Activated CD4-positive, alpha-beta T cell treated with anti-CD3 and anti-CD28 coated beads, Interleukin-2, amount 10 ng/mL, durations not matched to agents 24 days and 14 days (primary cell): ENCODE measurements around the gene IL15. TPM values are rescaled to one million over a fixed set of nuclear protein-coding genes. Genes with fewer than 3 reads are reported as not detected.
A peak's percentile ranks its signal among the peaks of the same experiment; 100 is the strongest.

Experiments
- DNase-seq: peaks from one replicate; pipeline ENCODE4 v3.0.0; 2022
- H3K27ac Mint-ChIP-seq: one replicate; pipeline ENCODE4 v1.8.0; 2022; ENCODE audit warnings: mild to moderate bottlenecking, mixed read lengths
- H3K27me3 Mint-ChIP-seq: one replicate; pipeline ENCODE4 v1.8.0; 2022; ENCODE audit warnings: mixed read lengths
- H3K36me3 Mint-ChIP-seq: one replicate; pipeline ENCODE4 v1.8.0; 2022; ENCODE audit warnings: low read depth, mild to moderate bottlenecking, mixed read lengths
- H3K4me1 Mint-ChIP-seq: one replicate; pipeline ENCODE4 v1.8.0; 2021; ENCODE audit warnings: mixed read lengths
- H3K4me3 Mint-ChIP-seq: one replicate; pipeline ENCODE4 v1.8.0; 2022; ENCODE audit warnings: mild to moderate bottlenecking, moderate library complexity, mixed read lengths
- H3K9me3 Mint-ChIP-seq: one replicate; pipeline ENCODE4 v1.8.0; 2021; ENCODE audit warnings: mixed read lengths
- intact Hi-C: fragments of 100-400 bp; cut with micrococcal nuclease; formaldehyde crosslinking; loops from one replicate; pipeline ENCODE4 v1.15.1; 2023
- total RNA-seq: library from RNA; stranded (reverse); gene quantifications from 2 replicates; pipeline ENCODE4 v1.2.3, GENCODE V29; 2022

IL15 gene
- total RNA-seq, 1 donor from 2014 or later, result 0.86 TPM

DNA sequence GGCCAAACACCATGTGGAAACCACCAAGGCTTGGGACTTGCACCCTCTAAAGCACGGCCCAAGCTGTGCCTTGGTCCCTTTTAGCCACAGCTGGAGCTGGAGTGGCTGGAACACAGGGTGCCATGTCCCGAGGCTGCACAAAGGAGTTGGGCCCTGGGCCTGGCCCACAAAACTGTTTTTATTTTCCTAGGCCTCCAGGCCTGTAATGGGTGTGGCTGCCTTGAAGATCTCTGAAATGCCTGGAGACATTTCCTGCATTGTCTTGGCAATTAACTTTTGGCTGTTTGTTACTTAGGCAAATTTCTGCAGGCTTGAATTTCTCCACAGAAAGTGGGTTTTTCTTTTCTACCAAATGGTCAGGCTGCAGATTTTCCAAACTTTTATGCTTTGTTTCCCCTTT, 55.7 kb downstream of the IL15 start:
- DNase-seq, result no peak
- Mint-ChIP-seq H3K4me1 (no peaks in the 10 kb centered on the region), H3K36me3 (no peaks in the 10 kb centered on the region), H3K27me3 (no peaks in the 10 kb centered on the region), H3K27ac (no peak overlapping the region), H3K4me3 (no peak overlapping the region), H3K9me3 (no peaks in the 10 kb centered on the region)
- intact Hi-C loops, result no loop called here

DNA sequence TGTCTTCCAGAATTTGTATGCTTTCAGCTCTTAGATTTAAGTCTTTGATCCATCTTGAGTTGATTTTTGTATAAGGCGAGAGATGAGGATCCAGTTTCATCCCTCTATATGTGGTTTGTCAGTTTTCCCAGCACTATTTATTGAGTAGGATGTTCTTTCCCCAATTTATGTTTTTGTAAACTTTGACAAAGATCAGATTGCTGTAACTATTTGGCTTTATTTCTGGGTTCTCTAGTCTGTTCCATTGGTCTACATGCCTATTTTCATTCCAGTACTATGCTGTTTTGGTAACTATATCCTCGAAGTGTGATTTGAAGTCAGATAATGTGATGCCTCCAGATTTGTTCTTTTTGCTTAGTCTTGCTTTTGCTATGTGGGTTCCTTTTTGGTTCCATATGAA, 60.7 kb downstream of the IL15 start:
- no peak overlapping the region for H3K4me3 Mint-ChIP-seq
- peaks cover 4% of the 10 kb centered on the region for H3K27me3 Mint-ChIP-seq
- no peak overlapping the region for H3K27ac Mint-ChIP-seq
- DNase-seq, result no peak
- H3K4me1 Mint-ChIP-seq, result no peaks in the 10 kb centered on the region
- intact Hi-C loops, result no loop called here
- no peaks in the 10 kb centered on the region for H3K9me3 Mint-ChIP-seq
- H3K36me3 Mint-ChIP-seq, result no peaks in the 10 kb centered on the region

DNA sequence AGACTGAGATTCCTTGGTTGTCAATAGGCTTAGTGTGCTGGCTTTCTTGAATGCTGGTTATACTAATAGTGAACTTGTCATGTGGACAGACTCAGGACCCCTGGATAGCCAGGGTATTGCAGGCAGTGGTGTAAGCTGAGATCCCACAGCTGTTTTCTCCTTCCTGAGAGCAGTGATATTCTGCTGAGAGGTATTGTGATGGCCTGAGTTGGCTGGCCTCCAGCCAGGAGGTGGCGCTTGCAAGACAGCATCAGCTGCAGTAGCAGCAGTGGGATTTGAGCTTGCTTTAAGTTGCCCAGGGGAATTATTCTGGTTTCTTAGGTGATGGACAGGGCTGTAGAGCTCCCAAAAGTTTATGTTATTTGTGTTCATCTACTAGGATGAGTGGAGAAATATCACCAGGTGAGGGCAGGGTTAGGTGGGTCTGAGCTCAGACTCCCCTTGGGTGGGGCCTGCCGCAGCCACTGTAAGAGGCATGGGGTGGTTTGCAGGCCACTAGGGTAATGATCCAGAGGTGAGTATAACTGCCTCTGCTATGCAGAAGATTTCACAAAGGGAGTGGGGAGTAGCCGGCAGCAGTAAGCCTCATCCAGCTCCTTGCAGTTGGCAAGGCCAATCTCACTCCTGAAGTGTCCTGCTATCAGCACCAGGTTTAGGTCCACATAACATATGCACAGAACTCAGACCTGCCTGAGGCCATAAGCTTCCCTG, 66.2 kb downstream of the IL15 start:
- no peak overlapping the region for H3K4me3 Mint-ChIP-seq
- H3K4me1 Mint-ChIP-seq, result peaks cover 5% of the 10 kb centered on the region
- H3K36me3 Mint-ChIP-seq, result no peaks in the 10 kb centered on the region
- intact Hi-C loops, result no loop called here
- no peaks in the 10 kb centered on the region for H3K9me3 Mint-ChIP-seq
- H3K27ac Mint-ChIP-seq, result no peak overlapping the region
- peaks cover 4% of the 10 kb centered on the region for H3K27me3 Mint-ChIP-seq
- peak; percentile 62 for DNase-seq

DNA sequence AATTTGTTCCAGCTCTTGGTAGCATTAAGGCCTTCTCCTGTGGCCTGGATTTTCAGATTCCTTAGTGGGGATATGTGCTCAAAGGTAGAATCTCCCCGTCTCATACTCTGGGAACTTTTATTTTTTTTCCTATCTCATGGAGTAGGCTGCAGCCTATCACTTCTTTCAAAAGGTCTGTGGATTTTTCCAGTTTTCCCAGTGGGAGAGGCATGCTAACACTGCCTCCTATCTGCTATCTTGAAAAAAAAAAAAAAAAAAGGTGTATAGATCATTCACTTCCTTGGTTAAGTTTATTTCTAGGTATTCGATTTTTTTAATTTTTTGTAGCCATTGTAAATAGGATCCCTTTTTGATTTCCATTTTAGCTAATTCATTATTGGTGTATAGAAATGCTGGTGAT, 67.1 kb downstream of the IL15 start:
- no peak for DNase-seq
- peaks cover 4% of the 10 kb centered on the region for H3K27me3 Mint-ChIP-seq
- no peaks in the 10 kb centered on the region for H3K36me3 Mint-ChIP-seq
- no peak overlapping the region for H3K4me3 Mint-ChIP-seq
- intact Hi-C loops, result no loop called here
- H3K27ac Mint-ChIP-seq, result no peak overlapping the region
- peaks cover 5% of the 10 kb centered on the region for H3K4me1 Mint-ChIP-seq
- H3K9me3 Mint-ChIP-seq, result no peaks in the 10 kb centered on the region

DNA sequence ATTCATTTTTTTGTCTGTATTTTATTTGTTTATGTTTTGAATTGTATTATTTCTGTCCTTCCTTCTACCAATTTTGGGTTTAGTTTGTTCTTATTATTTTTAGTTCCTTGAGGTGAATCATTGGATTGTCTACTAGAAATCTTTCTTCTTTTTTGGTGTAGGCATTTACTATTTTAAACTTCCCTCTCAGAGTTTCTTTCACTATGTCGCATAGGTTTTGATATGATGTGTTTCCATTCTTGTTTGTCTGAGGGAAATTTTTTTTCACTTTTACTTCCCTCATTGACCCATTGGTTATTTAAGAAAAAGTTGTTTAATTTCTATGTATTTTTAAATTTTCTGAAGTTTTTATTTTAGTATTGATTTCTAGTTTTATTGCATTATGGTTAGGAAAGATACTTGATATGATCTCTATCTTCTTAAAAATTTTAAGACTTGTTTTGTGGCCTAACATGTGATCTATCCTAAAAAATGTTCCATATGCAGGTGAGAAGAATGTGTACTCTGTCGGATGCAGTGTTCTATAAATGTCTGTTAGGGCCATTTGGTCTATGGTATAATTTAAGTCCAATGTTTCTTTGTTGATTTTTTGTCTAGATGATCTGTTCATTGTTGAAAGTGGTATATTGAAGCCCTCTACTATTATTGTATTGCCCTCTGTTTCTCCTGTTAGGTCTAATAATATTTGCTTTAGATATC, 68.8 kb downstream of the IL15 start:
- no peak overlapping the region for H3K4me3 Mint-ChIP-seq
- H3K4me1 Mint-ChIP-seq, result peaks cover 5% of the 10 kb centered on the region
- peaks cover 4% of the 10 kb centered on the region for H3K27me3 Mint-ChIP-seq
- H3K9me3 Mint-ChIP-seq, result no peaks in the 10 kb centered on the region
- intact Hi-C loops, result no loop called here
- H3K27ac Mint-ChIP-seq, result no peak overlapping the region
- no peak for DNase-seq
- no peaks in the 10 kb centered on the region for H3K36me3 Mint-ChIP-seq

DNA sequence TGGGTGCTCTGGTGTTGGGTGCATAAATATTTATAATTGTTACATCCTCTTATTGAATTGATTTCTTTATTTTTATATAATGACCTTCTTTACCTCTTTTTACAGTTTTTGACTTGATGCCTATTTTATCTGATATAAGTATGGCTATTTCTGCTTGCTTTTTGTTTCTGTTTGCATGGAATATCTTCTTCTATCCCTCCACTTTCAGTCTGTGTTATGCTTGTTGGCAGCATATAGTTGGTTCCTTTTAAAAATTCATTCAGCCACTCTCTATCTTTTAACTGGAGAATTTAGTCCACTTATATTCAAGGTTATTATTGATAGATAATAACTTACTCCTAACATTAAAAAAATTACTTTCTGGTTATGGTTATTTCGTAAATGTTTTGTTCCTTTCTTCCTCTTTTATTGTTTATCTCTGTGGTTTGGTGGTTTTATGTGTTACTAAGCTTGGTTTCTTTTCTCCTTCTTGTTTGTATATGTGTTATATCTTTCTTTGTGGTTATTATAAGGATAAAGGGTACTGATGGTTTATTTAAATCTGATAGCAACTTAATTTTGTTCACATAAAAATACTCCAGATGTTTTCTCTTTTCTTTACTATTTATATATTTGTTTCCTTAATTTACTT, 69.5 kb downstream of the IL15 start:
- Mint-ChIP-seq H3K4me1 (peaks cover 5% of the 10 kb centered on the region), H3K36me3 (no peaks in the 10 kb centered on the region), H3K4me3 (no peak overlapping the region), H3K27me3 (no peaks in the 10 kb centered on the region), H3K27ac (no peak overlapping the region), H3K9me3 (no peaks in the 10 kb centered on the region)
- DNase-seq, result no peak
- intact Hi-C loops, result no loop called here

DNA sequence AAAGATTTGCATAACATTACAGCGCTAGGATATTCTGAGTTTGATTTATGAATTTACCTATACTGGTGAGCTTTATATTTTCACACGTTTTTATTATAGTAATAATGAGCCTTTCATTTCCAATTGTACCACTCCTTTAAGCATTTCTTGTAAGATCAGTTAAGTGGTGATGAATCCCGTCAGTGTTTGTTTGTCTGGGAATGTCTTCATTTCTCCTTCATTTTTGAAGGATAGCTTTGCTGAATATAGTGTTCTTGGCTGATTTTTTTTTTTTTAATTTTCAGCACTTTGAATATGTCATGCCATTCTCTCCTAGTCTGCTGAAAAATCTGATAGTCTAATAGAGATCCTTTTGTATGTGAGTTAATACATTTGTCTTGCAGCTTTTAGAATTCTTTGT, 70.1 kb downstream of the IL15 start:
- Mint-ChIP-seq H3K36me3 (no peaks in the 10 kb centered on the region), H3K27me3 (no peaks in the 10 kb centered on the region), H3K27ac (no peak overlapping the region), H3K4me1 (peaks cover 5% of the 10 kb centered on the region), H3K9me3 (no peaks in the 10 kb centered on the region), H3K4me3 (no peak overlapping the region)
- no peak for DNase-seq
- intact Hi-C loops, result no loop called here

DNA sequence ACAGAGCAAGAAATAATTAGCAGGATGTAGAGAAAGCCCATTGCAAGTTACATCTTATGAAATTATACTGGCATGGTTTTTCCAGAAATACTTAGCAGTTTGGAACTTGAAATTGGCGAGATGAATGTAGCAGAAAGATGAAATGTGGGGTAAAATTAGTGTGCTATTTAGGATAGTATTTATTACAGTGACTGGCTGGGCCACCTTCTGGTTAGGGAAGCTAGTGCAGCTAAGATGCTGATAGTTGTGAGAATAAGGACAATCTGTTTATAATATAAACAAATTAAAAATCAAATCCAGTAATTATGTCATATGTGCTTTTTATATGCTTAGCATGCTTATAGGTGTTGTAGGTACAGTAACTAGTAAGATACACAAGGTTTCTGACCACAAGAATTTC, 74.8 kb downstream of the IL15 start:
- H3K27me3 Mint-ChIP-seq, result no peaks in the 10 kb centered on the region
- no peak for DNase-seq

DNA sequence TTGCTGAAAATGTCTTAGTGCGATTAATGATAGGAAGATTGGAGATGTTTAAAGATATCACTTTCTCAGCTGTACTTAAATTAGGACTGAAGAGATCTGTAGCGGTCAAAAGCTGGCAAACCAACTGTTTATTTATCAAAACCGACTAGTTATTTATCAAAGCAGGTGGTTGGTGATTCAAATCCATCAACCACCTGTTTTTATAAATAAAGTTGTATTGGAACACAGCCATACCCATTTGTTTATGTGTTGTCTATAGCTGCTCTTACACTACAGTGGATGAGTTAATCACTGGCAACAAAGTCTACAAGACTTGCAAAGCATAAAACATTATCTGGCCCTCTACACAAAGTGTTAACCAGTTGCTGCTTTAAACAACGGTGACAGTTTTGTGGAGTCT, 76.8 kb downstream of the IL15 start:
- H3K4me1 Mint-ChIP-seq, result peaks cover 3% of the 10 kb centered on the region
- no peaks in the 10 kb centered on the region for H3K36me3 Mint-ChIP-seq
- DNase-seq, result no peak
- no peaks in the 10 kb centered on the region for H3K9me3 Mint-ChIP-seq
- intact Hi-C loops, result no loop called here
- H3K27me3 Mint-ChIP-seq, result no peaks in the 10 kb centered on the region
- H3K4me3 Mint-ChIP-seq, result no peak overlapping the region
- H3K27ac Mint-ChIP-seq, result no peak overlapping the region

More for the DNA sequence above, 74.8 kb downstream of the IL15 start:
- no peaks in the 10 kb centered on the region for H3K9me3 Mint-ChIP-seq
- peaks cover 3% of the 10 kb centered on the region for H3K4me1 Mint-ChIP-seq
- no peak overlapping the region for H3K4me3 Mint-ChIP-seq
- H3K36me3 Mint-ChIP-seq, result no peaks in the 10 kb centered on the region
- no peak overlapping the region for H3K27ac Mint-ChIP-seq
- intact Hi-C loops, result no loop called here

DNA sequence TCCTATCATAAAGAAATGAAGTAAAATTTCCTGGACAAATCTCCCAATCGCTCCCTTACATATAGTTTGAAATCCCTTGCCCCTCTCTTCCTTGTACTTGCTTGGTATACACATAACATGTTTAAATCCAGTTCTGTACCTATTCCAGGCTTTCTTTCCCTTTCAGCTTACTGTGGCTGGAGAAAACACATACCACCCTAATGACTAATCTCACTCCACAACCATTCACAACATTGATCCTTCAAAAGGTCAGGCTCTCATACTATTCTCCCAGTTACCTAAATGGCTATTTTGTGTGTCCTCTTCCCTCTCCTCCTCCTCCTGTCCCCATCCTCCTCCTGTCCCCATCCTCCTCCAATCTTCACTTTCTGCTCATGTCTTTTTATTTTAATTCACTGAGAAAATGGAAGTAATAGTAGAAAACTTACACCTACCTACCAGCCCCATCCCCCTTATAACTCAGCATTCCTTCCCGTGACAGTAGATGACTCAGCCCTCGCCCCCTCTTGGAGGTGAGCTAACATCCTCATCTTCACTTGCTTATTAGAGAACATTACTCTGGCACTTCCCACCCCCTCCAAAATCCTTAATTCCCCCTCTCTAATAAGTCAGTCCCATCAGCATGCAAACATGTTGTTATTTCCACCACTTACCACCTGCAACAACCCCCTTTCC, 77.5 kb downstream of the IL15 start:
- H3K4me3 Mint-ChIP-seq, result no peak overlapping the region
- intact Hi-C loops, result no loop called here
- H3K9me3 Mint-ChIP-seq, result no peaks in the 10 kb centered on the region
- no peak overlapping the region for H3K27ac Mint-ChIP-seq
- peaks cover 3% of the 10 kb centered on the region for H3K4me1 Mint-ChIP-seq
- H3K36me3 Mint-ChIP-seq, result no peaks in the 10 kb centered on the region
- H3K27me3 Mint-ChIP-seq, result no peaks in the 10 kb centered on the region
- DNase-seq, result no peak

DNA sequence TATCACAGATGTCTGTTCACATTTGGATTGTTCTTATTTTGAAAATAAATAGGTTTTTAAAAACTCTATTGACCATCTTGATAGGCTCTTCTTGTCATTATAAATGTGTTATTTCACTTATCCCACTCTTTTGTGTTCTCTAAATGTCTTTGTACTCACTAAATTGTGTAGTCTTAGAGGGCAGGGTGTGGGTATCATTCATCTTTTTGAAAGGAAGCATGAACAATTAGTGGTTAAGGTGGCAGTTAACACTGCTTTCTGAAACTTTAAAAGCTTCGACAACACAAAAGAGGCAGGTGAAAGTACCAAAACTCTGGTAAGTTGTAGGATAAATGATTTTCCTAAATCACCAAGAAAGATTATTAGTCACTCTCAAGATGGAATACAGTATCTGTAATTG, 83.2 kb downstream of the IL15 start:
- intact Hi-C loops, result no loop called here
- H3K36me3 Mint-ChIP-seq, result no peaks in the 10 kb centered on the region
- DNase-seq, result no peak
- no peak overlapping the region for H3K27ac Mint-ChIP-seq
- H3K27me3 Mint-ChIP-seq, result no peaks in the 10 kb centered on the region
- H3K4me3 Mint-ChIP-seq, result no peak overlapping the region
- H3K9me3 Mint-ChIP-seq, result no peaks in the 10 kb centered on the region
- no peaks in the 10 kb centered on the region for H3K4me1 Mint-ChIP-seq

DNA sequence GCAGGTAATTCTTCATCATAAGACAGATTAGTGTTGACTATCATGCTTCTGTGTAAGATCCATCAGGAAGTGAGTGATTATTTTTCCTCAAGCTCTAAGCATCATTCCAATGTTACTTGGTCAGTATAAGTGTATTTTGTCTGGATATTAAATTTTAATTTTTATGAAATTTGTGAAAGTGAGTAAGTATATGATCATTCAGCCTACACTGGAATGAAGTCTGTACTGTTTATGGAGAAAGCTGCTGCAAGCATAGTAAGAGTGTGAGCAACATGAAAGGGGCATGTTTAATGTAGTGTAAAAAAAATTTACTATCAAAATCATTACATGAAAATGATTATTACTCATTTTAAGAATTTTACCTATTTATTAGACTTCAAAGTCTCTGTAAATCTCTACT, 84.8 kb downstream of the IL15 start:
- no peak overlapping the region for H3K4me3 Mint-ChIP-seq
- H3K9me3 Mint-ChIP-seq, result no peaks in the 10 kb centered on the region
- DNase-seq, result no peak
- no peaks in the 10 kb centered on the region for H3K4me1 Mint-ChIP-seq
- H3K27me3 Mint-ChIP-seq, result no peaks in the 10 kb centered on the region
- intact Hi-C loops, result no loop called here
- no peak overlapping the region for H3K27ac Mint-ChIP-seq
- H3K36me3 Mint-ChIP-seq, result no peaks in the 10 kb centered on the region

DNA sequence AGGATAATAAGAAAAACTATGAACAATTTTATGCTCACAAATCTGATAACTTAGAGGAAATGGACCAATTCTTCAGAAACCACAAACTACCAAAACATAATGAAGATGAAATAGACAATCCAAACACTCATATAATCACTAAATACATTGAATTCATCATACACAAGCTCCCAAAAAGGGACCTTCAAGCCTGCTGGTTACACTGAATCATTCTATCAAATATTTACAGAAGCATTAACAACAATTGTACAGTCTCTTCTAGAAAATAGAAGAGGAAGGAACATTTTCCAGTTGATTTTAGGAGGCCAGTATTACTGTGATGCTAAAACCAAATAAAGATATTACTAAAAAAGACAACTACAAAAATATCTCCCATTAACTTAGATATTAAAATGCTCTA, 88.3 kb downstream of the IL15 start:
- Mint-ChIP-seq H3K27ac (no peak overlapping the region), H3K36me3 (no peaks in the 10 kb centered on the region), H3K4me1 (no peaks in the 10 kb centered on the region), H3K4me3 (no peak overlapping the region), H3K9me3 (no peaks in the 10 kb centered on the region), H3K27me3 (no peaks in the 10 kb centered on the region)
- intact Hi-C loops, result no loop called here
- DNase-seq, result no peak

DNA sequence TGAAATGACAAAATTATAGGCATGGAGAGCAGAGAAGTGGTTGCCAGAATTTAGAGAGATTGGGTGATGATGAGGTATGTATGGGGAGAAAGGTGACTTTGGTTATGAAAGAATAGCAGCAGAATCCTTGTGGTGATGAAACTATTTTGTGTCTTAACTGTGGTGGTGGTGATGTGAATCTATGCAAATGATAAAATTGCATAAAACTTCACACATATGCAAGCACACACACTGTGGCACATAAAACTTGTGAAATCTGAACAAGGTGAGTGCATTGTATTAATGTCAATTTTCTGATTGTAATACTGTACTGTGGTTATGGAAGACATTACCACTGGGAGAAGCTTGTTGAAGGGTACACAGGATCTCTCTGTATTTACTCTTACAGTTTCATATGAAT, 91.0 kb downstream of the IL15 start:
- Mint-ChIP-seq H3K27ac (no peak overlapping the region), H3K27me3 (no peaks in the 10 kb centered on the region), H3K9me3 (no peaks in the 10 kb centered on the region), H3K36me3 (no peaks in the 10 kb centered on the region), H3K4me1 (no peaks in the 10 kb centered on the region), H3K4me3 (no peak overlapping the region)
- intact Hi-C loops, result no loop called here
- DNase-seq, result no peak
